T follicular helper cell (primary cell): Measurements from ENCODE around the gene DAP3.
"Not testable (repeated sequence)": the region's sequence is repeated elsewhere in the genome, so short reads cannot be mapped to it uniquely, and the experiment has no call there.

Experiments used
- DNase-seq: peaks from one replicate; pipeline ENCODE4 v3.0.0-alpha.2; 2020; ENCODE audit warnings: low read depth

The DAP3 gene

DNA sequence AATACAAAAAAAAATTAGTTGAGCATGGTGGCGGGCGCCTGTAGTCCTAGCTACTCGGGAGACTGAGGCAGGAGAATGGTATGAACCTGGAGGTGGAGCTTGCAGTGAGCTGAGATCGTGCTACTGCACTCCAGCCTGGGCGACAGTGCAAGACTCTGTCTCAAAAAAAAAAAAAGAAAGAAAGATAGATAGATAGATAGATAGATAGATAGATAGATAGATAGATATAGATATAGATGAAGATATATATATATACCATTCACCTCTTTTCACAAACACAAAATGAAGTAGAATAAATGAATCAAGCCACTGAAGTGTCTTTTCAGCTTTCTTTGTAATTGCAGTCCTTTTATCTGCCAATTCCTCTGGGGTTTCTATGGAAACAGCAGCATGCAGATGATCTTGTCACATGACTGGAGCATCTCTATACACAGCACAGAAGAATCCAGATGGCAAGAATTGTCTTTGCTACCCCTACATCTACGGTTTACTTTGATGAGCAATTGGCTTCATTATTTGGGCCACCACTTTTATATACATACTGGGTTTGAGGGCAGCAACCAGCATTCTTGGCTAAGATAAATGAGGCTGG lies 29.7 kb downstream of the DAP3 start:
- not testable (repeated sequence) for DNase-seq

DNA sequence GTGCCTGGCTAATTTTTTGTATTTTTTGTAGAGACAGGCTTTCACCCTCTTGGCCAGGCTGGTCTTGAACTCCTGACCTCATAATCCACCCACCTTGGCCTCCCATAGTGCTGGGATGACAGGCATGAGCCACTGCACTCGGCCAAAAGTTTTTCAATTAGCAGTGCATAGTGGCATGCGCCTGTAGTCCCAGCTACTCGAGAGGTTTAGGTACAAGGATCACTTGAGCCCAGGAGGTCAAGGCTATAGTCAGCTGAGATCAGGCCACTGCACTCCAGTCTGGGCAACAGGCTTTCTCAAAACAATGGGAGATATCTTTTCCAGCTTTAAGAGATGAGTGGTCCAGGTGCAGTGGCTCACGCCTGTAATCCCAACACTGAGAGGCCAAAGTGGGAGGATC lies 30.8 kb downstream of the DAP3 start:
- DNase-seq = no peak

DNA sequence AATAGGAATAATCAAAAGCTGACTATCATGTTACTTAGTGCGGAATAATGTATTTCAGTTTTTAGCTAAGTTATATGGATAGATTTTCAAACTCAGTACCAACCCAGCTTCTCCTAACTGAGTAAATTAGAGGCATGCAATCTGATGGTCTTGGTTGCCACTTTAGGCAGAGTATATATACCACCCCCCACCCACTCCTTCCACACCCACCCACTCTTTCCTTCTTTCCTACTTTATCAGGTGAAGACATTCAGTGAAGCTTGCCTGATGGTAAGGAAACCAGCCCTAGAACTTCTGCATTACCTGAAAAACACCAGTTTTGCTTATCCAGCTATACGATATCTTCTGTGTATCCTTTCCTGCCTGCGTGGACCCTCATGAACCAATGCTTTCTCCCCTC lies 36.3 kb downstream of the DAP3 start:
- DNase-seq = no peak

DNA sequence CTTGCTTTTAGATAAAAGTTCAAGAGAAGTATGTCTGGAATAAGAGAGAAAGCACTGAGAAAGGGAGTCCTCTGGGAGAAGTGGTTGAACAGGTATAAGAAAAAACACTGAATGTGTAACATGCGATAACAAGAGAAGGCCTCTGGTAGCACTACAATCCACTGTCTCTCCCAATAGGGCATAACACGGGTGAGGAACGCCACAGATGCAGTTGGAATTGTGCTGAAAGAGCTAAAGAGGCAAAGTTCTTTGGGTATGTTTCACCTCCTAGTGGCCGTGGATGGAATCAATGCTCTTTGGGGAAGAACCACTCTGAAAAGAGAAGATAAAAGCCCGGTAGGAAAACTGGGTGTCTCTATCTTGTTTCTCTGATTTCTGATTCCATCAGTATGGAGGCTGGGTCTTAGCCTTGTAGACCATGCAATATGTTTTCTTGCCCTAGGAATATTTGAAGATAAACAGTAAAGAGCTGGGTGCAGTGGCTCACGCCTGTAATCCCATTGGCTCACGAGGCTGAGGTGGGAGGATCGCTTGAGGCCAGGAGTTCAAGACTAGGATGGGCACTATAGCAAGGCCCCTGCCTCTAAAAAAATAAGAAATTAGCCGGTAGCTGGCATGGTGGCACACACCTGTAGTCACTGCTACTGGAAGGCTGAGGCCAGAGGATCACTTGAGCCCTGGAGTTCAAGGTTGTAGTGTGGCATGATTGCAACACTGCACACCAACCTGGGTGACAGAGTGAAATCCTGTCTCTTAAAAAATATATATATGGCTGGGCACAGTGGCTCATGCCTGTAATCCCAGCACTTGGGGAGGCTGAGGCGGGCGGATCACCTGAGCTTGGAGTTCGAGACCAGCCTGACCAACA lies 40.4 kb downstream of the DAP3 start:
- DNase-seq = peak; percentile 2

DNA sequence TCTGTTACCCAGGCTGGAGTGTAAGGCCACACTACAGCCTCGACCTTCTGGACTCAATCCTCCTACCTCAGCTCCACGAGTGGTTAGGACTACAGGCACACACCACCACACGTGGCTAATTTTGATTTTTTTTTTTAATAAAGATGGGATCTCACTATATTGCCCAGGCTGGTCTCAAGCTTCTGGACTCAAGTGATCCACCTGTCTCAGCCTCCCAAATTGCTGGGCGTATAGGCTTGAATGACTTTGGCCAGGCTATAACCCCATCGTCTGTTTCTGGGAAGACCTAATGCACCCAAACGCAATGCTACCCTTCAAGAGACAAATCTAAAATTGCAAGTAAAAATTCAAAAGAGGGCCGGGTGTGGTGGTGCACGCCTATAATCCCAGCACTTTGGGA lies 52.1 kb downstream of the DAP3 start:
- DNase-seq = no peak

DNA sequence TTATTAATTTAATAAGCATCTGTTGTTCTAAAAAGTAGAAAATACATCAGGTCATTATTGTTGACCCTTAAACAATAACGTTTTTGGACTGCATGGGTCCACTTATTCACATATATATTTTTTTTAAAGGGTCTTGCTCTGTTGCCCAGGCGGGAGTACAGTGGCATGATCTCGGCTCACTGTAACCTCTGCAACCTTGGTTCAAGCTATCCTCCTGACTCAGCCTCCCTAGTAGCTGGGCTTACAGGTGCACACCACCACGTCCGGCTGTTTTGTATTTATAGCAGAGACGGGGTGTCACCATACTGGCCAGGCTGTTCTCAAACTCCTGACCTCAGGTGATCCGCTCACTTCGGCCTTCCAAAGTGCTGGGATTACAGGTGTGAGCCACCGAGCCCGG lies 53.0 kb downstream of the DAP3 start:
- DNase-seq = no peak

DNA sequence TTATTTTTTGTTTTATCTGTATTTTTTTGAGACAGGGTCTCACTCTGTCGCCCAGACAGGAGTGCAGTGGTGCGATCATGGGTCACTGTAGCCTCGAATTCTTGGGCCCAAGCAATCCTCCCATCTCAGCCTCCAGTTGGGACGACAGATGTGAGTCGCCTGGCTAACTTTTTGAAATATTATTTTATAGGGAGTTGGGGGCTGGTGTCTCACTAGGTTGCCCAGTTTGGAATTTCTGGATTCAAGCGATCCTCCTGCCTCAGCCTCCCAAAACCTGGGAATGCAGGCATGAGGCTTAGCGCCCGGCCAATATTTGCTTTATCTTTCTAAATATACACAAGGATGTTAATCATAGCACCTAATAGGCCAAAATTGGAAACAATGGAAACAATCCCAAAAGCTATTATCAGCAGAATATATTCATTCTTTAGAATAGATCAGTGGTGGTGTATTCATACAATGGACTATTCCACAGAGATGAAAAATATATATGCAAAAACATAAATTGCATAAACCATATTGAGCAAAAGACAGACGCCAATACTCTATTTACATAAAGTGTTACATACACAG lies 55.9 kb downstream of the DAP3 start:
- DNase-seq = no peak

DNA sequence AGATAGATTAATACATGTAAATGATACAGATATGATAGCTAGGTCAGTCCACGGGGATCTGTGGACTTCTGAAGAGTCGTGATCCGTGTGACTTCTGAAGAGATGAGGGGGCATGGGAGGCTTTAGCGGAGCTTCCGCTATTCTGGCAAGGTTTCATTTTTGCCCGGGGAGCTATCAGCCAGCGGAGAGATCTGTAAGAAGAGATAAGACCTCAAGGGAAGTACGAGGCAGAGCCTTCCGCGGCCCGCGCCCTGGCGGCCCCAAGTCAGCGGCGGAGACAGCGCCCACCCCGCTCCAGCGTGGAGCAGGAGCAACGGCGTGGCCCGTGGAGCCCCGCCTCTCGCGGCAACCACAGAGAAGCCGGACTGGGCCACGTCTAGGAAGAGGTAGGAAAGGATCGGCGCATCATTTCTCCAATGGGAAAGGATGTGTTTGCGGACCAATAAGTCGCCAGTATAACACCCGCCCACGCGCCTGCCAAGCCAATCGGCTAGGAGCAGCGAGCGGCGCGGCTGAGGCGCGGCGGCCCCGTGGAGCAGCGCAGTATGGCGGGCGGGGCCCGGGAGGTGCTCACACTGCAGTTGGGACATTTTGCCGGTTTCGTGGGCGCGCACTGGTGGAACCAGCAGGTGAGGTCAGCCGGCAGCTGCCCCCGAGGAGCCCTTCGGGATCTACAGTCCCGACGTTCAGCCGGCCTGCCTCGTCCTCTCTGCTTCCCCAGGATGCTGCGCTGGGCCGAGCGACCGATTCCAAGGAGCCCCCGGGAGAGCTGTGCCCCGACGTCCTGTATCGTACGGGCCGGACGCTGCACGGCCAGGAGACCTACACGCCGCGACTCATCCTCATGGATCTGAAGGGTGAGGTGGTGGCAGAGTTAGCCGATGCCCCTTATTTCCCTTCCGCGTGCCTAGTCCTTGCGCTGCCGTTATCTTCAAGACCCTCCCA lies 56.7 kb downstream of the DAP3 start:
- peak; percentile 85 for DNase-seq

DNA sequence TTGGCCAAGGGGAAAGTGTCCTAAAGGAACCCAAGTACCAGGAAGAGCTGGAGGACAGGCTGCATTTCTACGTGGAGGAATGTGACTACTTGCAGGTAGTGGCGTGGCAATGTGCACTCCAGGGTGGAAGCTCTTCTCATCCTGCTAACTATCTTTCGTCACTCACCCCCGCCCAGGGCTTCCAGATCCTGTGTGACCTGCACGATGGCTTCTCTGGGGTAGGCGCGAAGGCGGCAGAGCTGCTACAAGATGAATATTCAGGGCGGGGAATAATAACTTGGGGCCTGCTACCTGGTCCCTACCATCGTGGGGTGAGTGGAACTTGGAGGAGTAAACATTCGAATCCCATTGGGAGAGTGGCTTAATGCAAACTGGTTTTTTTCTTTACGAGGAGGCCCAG lies 58.7 kb downstream of the DAP3 start:
- DNase-seq = not testable (repeated sequence)

DNA sequence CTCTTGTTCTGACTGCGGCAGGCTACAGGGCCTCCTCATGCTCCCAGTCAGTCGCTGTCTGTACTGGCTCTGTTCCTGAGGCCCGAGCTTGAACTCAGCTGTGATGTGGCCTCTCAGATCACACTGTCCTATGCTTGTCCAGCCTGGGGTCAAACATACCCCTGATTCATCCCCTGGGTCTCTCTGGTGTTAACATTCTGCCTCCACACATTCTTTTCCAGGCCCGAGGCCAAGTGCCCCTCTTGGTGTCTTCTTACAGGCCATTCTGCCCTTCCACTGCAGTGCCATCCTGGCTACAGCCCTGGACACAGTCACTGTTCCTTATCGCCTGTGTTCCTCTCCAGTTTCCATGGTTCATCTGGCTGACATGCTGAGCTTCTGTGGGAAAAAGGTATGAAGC lies 59.2 kb downstream of the DAP3 start:
- DNase-seq = not testable (repeated sequence)

DNA sequence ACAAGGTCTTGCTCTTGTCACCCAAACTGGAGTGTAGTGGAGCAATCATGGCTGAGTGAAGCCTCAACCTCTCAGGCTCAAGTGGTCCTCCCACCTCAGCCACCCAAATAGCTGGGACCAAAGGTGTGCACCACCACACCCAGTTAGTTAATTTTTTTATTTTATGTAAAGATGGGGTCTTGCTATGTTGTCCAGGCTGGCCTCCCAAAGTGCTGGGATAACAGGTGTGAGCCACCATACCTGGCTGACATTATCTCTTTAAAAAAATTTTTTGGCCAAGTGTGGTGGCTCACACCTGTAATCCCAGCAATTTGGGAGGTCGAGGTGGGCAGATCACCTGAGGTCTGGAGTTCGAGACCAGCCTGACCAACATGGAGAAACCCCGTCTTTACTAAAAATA lies 70.1 kb downstream of the DAP3 start:
- DNase-seq = not testable (repeated sequence)

DNA sequence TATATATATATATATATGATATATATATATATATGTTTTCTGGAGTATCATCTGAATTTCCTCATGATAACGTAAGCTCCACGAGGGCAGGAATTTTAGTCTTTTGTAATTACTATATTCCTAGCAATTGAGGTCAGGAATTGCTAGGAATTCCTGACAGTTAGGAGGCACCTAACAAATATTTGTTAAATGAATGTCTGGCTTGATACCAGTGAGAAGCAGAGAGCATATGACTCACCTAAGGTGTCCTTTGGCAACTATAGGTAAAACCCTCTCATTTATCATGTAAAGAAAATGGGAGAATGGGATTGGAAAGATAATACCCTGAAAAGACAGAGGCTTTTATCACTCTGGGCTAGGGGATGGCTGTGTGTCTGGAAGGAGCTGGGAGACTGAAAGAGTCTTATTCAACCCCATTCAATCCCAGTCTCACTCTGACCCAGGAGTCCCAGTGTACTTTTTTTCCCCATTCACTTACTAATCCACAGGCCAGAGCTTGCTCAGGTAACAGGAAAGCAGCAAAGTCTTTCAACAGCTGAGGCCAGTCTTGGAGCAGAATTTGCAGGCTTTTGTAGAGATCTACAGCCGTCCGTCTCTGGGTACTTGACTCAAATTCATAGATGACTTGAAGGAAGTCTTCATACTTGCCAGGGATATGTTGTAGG lies 71.2 kb downstream of the DAP3 start:
- DNase-seq = no peak

DNA sequence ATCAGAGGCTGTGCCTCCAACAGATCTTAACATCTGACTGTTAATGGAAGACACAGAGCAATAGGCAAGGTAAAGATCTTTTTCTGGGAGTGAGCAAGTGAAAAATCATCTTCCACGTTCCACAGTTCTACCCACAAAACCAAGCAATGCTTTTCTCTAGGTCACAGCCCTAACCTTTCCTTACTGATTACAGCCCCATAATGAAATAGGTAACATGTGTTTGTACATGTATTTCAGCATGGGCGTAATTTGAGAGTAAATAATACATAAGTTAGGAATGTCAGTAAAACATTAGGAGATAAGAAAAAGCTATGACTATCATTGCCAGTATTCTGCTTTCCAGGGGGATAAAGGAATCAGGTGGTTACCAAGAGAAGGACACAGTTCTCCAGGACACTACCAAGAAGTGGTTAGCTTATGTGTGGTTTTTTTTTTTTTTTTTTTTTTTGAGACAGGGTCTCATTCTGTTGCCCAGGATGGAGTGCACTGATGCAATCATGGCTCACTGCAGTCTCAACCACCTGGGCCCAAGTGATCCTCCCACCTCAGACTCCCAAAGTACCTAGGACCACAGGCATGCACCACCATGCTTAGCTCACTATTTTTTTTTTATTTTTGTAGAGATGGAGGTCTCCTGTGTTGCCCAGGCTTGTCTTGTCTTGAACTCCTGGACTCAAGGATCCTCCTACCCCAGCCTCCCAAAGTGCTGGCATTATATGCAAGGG lies 72.0 kb downstream of the DAP3 start:
- DNase-seq = no peak

DNA sequence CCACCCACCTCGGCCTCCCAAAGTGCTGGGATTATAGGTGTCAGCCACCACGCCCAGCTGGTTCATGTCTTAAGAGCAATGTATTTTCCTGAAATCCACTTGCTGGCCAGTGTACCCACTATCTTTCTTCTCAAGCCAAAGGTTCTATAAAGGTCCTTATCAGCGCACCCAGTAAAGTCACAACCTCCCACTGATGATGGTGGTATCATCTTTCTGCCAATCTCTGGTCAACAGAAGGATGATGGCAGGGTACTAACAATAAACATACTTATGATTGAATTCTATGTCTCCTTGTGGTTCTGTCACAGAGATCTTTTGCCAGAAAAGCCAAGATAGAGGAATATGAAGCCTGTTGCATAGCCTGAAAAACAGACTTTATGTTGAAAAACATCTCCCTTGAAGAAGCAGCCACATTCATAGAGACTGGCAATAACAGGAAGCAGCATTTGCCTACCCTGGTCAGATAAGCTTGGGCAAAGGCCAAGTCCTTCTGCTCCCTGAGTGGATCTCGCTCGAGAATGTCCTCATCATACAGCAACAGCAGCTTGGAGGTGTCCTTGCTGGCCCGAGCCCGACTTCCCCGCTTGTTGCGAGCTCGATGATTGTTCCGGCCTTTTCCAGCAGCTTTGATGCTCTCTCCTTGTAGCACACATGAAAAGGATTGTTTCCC lies 73.0 kb downstream of the DAP3 start:
- no peak for DNase-seq

DNA sequence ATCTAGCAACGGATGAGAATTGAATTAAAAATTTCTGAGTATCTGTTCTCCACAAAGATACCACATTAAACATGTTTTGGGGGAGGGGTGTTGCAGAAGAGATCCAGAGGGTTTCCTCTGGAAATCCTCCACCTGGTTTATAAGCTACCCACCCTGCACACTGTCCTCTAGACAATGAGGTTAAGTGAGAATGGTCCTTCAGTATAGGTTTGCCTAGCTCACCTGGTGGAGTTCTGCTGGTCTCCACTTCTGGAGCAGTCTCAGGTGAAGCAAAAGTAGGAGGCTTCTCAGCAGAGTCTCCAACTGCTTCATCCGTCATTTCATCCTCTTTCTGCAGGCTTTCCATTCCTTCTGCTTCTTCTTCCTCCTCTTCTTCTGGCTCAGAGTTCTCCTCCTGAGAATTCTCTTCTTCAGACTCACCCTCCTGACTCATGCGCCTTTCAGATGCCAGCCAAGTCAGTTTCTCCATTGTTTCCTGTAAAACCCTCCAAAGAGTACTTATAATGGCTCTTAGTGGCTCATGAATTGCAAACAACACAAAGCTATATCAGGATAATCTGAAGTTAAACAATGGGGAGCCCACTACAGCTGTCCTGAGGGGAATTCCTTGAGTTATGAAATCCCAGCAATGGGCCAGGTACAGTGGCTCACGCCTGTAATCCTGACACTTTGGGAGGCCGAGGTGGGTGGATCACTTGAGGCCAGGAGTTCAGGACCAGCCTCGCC lies 74.4 kb downstream of the DAP3 start:
- DNase-seq = not testable (repeated sequence)

DNA sequence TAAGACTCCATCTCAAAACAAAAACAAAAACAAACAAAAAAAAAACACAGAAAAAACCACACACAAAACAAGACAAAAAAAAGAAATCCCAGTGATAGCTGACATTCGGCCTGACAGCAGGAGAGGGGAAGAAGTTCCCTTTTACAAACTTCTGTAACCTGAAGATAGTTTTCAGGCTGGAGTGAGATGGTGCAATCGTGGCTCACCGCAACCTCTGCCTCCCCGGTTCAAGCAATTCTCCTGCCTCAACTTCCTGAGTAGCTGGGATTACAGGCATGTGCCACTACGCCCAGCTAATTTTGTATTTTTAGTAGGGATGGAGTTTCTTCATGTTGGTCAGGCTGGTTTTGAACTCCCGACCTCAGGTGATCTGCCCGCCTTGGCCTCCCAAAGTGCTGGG lies 75.1 kb downstream of the DAP3 start:
- not testable (repeated sequence) for DNase-seq

DNA sequence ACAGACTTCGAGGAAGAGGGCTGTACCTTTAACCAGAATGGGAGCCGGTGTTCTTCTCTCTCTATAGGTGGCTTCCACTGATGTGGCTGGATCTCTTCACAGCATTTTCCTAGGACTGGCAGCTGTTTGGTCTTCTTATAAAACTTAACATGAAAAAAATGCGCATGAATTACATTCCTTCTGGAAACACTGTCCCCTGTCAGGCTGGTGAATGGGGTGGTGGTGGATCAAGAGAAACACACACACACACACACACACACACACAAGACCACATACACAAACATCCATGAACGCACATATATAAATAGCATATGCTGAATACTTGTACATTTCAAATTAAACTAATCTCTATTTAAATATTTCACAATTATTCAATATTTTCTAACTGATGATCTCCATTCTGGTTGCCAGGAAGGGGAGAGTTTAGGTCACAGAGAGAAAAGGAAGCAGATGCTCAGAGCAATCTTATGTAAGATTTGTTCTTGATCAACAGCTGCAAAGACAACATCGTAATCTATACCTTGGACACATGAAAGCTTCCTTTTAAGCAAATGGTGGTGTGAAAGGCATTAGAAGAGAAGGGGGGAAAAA lies 78.6 kb downstream of the DAP3 start:
- DNase-seq = not testable (repeated sequence)

DNA sequence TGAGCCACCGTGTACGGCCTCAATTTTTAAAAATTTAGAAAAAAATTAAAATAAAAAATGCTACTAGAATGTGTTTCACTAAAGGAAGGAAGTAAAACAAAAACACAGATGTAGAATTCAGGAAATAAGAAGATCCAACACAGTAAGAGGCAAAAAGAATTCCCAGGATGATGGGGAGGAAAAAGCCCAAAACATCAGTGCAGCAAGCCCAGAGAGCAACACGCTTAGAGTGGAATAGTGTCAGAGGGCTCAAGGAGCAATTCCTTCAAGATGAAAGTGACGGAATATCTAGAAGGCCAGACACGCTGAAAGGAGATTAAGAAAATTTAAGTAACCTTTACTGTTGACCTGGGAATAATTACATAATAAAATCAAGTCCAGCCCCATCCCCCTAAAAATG lies 80.4 kb downstream of the DAP3 start:
- DNase-seq = no peak

DNA sequence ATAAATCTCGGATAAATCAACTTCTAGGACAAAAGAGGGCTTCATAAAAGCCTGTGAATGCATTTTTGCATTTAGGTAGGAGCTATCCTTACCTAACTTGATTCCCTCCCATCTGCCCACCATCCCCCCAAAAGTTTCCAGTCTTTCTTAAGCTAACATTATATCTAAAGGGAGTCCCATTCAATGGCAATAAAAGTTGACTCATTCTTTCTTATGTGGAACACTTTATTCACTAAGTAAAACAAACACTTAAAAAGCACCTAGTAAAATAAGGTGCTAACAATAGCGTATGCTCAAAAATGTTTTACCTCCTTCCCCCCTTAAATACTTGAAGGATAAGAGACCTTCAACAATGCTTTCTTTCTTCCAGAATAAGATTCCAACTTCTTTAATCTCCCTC lies 84.3 kb downstream of the DAP3 start:
- DNase-seq = no peak
